ENCODE results near the gene CCDC85C. TPM values are rescaled to one million over a fixed set of nuclear protein-coding genes. Genes with fewer than 3 reads are reported as not detected.

The CCDC85C gene
- total and polyA plus RNA-seq, 4 experiments from 2014 or later, result 0.36 to 14.4 (median 7.9) TPM

DNA sequence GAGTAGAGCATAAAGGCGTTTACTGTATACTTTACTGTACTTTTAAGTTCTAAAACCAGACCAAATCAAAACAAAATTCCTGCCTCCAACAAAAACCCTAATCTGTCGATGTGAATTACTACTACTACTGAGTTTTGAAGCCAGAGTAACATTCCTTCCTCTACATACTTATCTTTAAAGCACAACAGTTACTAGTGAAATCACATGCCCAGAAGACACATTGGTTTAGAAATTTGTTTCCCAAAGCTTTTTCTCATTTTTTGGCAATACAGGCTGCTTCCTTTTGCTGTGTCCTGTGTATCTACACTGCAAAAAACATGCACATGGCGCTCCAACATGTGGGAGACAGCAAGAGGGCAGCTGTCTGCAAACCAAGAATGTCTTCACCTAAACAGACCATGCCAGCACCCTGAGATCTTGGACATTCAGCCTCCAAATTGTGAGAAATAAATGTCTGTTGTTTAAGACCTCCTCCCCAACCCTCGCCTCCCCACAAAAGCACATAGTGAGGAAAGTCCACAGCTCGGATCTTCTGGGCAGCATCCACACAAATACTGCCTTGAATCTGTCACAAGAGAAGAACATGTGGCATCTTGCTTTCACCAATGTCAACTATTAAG, 144.4 kb downstream of the CCDC85C start:
- H3K9me3 Mint-ChIP-seq, result no peaks in the 10 kb centered on the region
- H3K4me3 ChIP-seq (ENCODE audit: low read length in 2 of 2), result no peak overlapping the region
- no peak for DNase-seq
- H3K27me3 ChIP-seq (ENCODE audit: insufficient read depth, low read length), result no peaks in the 10 kb centered on the region
- POLR2A ChIA-PET (ENCODE audit: partially characterized antibody), result no interaction called here
- peak overlapping the region in 1 of 7 donors; percentile 45 for H3K27ac Mint-ChIP-seq
- peaks cover 1 to 14% (median 5%) of the 10 kb centered on the region in 4 donors for H3K4me1 Mint-ChIP-seq
- peaks cover 64% of the 10 kb centered on the region for H3K36me3 ChIP-seq (ENCODE audit: insufficient read depth, low read length)
- H3K36me3 Mint-ChIP-seq, result peaks cover 60 to 72% of the 10 kb centered on the region in 2 donors
- CTCF ChIA-PET (ENCODE audit: partially characterized antibody), result no interaction called here
- no peaks in the 10 kb centered on the region for H3K9me3 ChIP-seq (ENCODE audit: control insufficient read depth in 1 of 2, low read length in 2 of 2)
- H3K27ac ChIP-seq (ENCODE audit: low read depth, low read length), result no peak overlapping the region
- intact Hi-C loops (cut with micrococcal nuclease), result no loop called here
- H3K4me1 ChIP-seq (ENCODE audit: insufficient read depth, low read length), result no peaks in the 10 kb centered on the region
- no peaks in the 10 kb centered on the region for H3K27me3 Mint-ChIP-seq
- no peak overlapping the region for H3K4me3 Mint-ChIP-seq

DNA sequence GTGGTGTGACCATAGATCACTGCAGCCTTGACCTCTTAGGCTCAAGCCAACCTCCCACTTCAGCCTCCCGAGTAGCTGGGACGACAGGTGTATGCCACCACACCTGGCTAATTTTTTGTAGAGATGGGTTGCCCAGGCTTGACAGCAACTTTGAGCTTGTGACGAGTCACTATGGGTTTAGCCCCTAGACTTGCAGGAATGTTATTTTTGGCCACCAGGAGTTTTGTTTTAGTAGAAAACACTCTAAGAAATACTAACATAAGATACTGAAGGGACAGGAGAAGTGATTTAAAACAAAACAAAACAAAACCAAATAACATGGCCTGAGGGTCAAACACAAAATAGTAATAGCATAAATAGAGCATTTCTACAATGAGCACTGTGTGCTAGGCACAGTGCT, 149.8 kb downstream of the CCDC85C start:
- no peak overlapping the region for H3K4me3 Mint-ChIP-seq
- peaks cover 0 to 2% (median 0%) of the 10 kb centered on the region in 4 donors for H3K4me1 Mint-ChIP-seq
- peaks cover 54 to 62% of the 10 kb centered on the region in 2 donors for H3K36me3 Mint-ChIP-seq
- intact Hi-C loops (cut with micrococcal nuclease), result no loop called here
- Histone ChIP-seq H3K36me3 (ENCODE audit: insufficient read depth, low read length) (peaks cover 48% of the 10 kb centered on the region), H3K4me3 (ENCODE audit: low read length in 2 of 2) (no peak overlapping the region), H3K27me3 (ENCODE audit: insufficient read depth, low read length) (no peaks in the 10 kb centered on the region), H3K4me1 (ENCODE audit: insufficient read depth, low read length) (no peaks in the 10 kb centered on the region), H3K27ac (ENCODE audit: low read depth, low read length) (no peak overlapping the region), H3K9me3 (ENCODE audit: control insufficient read depth in 1 of 2, low read length in 2 of 2) (no peaks in the 10 kb centered on the region)
- no peaks in the 10 kb centered on the region for H3K27me3 Mint-ChIP-seq
- POLR2A ChIA-PET (ENCODE audit: partially characterized antibody), result no interaction called here
- H3K27ac Mint-ChIP-seq, result no peak overlapping the region
- H3K9me3 Mint-ChIP-seq, result no peaks in the 10 kb centered on the region
- CTCF ChIA-PET (ENCODE audit: partially characterized antibody), result interaction anchor here (1.6 kb wide), 1 partner anchor 174 kb away, joined by 3 read pairs; no protein-coding TSS in a partner anchor
- DNase-seq, result no peak

GRCh38 chr14:99452968-99453367, 151.0 kb downstream of the CCDC85C start:
- CTCF ChIA-PET (ENCODE audit: partially characterized antibody), result interaction anchor here (1.6 kb wide), 1 partner anchor 175 kb away, joined by 3 read pairs; no protein-coding TSS in a partner anchor
- peaks cover 52% of the 10 kb centered on the region for H3K36me3 ChIP-seq (ENCODE audit: insufficient read depth, low read length)

GRCh38 chr14:99451234-99451633, 152.8 kb downstream of the CCDC85C start:
- H3K27ac ChIP-seq (ENCODE audit: low read depth, low read length), result no peak overlapping the region
- Mint-ChIP-seq H3K27me3 (no peaks in the 10 kb centered on the region), H3K9me3 (no peaks in the 10 kb centered on the region), H3K4me1 (peaks cover 0 to 4% (median 3%) of the 10 kb centered on the region in 4 donors), H3K4me3 (no peak overlapping the region), H3K27ac (peak overlapping the region in 1 of 7 donors; percentile 10), H3K36me3 (peaks cover 54 to 61% of the 10 kb centered on the region in 2 donors)
- intact Hi-C loops (cut with micrococcal nuclease), result no loop called here
- peaks cover 44% of the 10 kb centered on the region for H3K36me3 ChIP-seq (ENCODE audit: insufficient read depth, low read length)
- CTCF ChIA-PET (ENCODE audit: partially characterized antibody), result interaction anchor here (1.0 kb wide), 1 partner anchor 58 kb away, joined by 3 read pairs; no protein-coding TSS in a partner anchor
- DNase-seq, result no peak
- H3K4me3 ChIP-seq (ENCODE audit: low read length in 2 of 2), result no peak overlapping the region
- H3K9me3 ChIP-seq (ENCODE audit: control insufficient read depth in 1 of 2, low read length in 2 of 2), result no peaks in the 10 kb centered on the region
- no peaks in the 10 kb centered on the region for H3K27me3 ChIP-seq (ENCODE audit: insufficient read depth, low read length)
- H3K4me1 ChIP-seq (ENCODE audit: insufficient read depth, low read length), result no peaks in the 10 kb centered on the region
- POLR2A ChIA-PET (ENCODE audit: partially characterized antibody), result interaction anchor here (1.5 kb wide), 1 partner anchor 11 kb away, joined by 4 read pairs; no protein-coding TSS in a partner anchor

More at GRCh38 chr14:99452968-99453367, 151.0 kb downstream of the CCDC85C start:
- POLR2A ChIA-PET (ENCODE audit: partially characterized antibody), result no interaction called here
- Mint-ChIP-seq H3K27ac (peak overlapping the region in 1 of 7 donors; percentile 31), H3K27me3 (no peaks in the 10 kb centered on the region), H3K9me3 (no peaks in the 10 kb centered on the region), H3K4me3 (no peak overlapping the region), H3K36me3 (peaks cover 55 to 66% of the 10 kb centered on the region in 2 donors), H3K4me1 (peaks cover 0 to 2% (median 0%) of the 10 kb centered on the region in 4 donors)
- DNase-seq, result no peak
- intact Hi-C loops (cut with micrococcal nuclease), result no loop called here
- Histone ChIP-seq H3K9me3 (ENCODE audit: control insufficient read depth in 1 of 2, low read length in 2 of 2) (no peaks in the 10 kb centered on the region), H3K27me3 (ENCODE audit: insufficient read depth, low read length) (no peaks in the 10 kb centered on the region), H3K4me1 (ENCODE audit: insufficient read depth, low read length) (no peaks in the 10 kb centered on the region), H3K4me3 (ENCODE audit: low read length in 2 of 2) (no peak overlapping the region), H3K27ac (ENCODE audit: low read depth, low read length) (no peak overlapping the region)

DNA sequence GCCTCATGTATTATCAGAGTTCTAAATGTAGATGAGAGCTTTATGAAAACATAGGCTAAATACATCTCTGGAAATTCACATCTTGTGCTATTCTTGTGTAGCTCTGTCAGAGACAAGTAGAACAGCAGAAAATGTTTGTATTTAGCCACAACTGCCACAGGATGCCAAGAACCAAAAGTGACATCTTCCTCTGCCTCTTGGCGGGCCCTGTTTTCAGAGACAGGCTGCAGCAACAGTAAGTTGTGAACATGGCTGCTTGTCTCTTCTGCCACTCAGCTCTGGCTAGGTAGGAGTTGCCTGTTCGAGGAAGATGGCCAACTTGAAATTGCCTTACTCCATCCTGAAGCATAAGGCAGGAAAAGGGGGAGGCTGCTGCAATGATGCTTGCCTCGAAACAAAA, 153.7 kb downstream of the CCDC85C start:
- no peak overlapping the region for H3K4me3 Mint-ChIP-seq
- POLR2A ChIA-PET (ENCODE audit: partially characterized antibody), result interaction anchor here (1.5 kb wide), 1 partner anchor 10 kb away, joined by 4 read pairs; no protein-coding TSS in a partner anchor
- no peak overlapping the region for H3K4me3 ChIP-seq (ENCODE audit: low read length in 2 of 2)
- CTCF ChIA-PET (ENCODE audit: partially characterized antibody), result no interaction called here
- no peaks in the 10 kb centered on the region for H3K27me3 ChIP-seq (ENCODE audit: insufficient read depth, low read length)
- intact Hi-C loops (cut with micrococcal nuclease), result no loop called here
- H3K4me1 ChIP-seq (ENCODE audit: insufficient read depth, low read length), result no peaks in the 10 kb centered on the region
- H3K4me1 Mint-ChIP-seq, result peaks cover 0 to 4% (median 3%) of the 10 kb centered on the region in 4 donors
- no peak overlapping the region for H3K27ac Mint-ChIP-seq
- H3K27ac ChIP-seq (ENCODE audit: low read depth, low read length), result no peak overlapping the region
- H3K9me3 Mint-ChIP-seq, result no peaks in the 10 kb centered on the region
- DNase-seq, result no peak
- no peaks in the 10 kb centered on the region for H3K9me3 ChIP-seq (ENCODE audit: control insufficient read depth in 1 of 2, low read length in 2 of 2)
- no peaks in the 10 kb centered on the region for H3K27me3 Mint-ChIP-seq
- H3K36me3 Mint-ChIP-seq, result peaks cover 59 to 65% of the 10 kb centered on the region in 2 donors
- H3K36me3 ChIP-seq (ENCODE audit: insufficient read depth, low read length), result peaks cover 41% of the 10 kb centered on the region

Other genes starting within 250 kb of the CCDC85C start
- 10 to 100 TPM; 62.1 to 66.9 TPM for gene SETD3, start 123.3 kb downstream of the CCDC85C start, total RNA-seq
- 10 to 100 TPM; 37.4 to 49.4 TPM for gene SETD3, start 123.3 kb downstream of the CCDC85C start, polyA plus RNA-seq
- gene CCNK, start 122.8 kb downstream of the CCDC85C start, total RNA-seq, result 10 to 100 TPM; 77.1 to 83.4 TPM
- gene CCNK, start 122.8 kb downstream of the CCDC85C start, polyA plus RNA-seq, result 10 to 100 TPM in 1 of 2 donors, 1 to 10 TPM in 1; 7.0 to 20.2 TPM
- gene HHIPL1, start 40.9 kb upstream of the CCDC85C start, total RNA-seq, result under 1 TPM; 0.35 to 0.42 TPM
- gene HHIPL1, start 40.9 kb upstream of the CCDC85C start, polyA plus RNA-seq, result not detected
- under 1 TPM; 0.15 to 0.36 TPM for gene CYP46A1, start 80.1 kb upstream of the CCDC85C start, total RNA-seq
- gene CYP46A1, start 80.1 kb upstream of the CCDC85C start, polyA plus RNA-seq, result not detected
- under 1 TPM; 0.22 to 0.23 TPM for gene EML1, start 189.2 kb upstream of the CCDC85C start, total RNA-seq
- not detected for gene EML1, start 189.2 kb upstream of the CCDC85C start, polyA plus RNA-seq